ENCODE data around the gene ZC3H4.

DNA sequence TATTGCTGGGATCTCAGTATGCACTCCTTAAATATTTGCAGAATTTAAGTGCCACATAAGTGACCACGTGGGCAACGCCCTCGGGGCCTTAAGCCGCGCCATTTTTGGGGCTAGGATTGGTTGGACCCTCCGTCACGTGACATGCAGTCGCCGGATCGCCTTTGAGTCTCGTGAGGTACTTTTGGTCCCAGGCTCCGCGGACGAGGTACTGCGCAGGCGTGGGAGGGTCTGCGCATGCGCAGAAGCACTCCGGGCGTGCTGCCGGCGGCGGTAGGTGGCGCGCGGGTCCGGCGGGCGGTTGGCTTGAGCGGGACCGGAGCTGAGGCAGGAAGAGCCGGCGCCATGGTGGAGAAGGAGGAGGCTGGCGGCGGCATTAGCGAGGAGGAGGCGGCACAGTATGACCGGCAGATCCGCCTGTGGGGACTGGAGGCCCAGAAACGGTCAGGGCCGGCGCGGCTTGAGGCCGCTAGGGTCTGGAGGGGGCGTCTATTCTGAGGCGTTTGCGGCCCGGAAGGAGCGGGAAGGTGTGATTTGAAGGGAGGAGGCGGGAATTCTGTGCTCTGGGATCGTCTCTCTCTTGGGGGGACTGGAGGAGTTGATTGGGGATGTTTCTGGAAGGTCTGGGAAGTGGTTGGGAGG is 17.1 kb upstream of the ZC3H4 start, which contains the start of gene SAE1:
- peak; percentile 32 for TF ChIP-seq CTCF (IDR thresholded peaks at IDR 0.05; ENCODE audit: low read depth, low read length, missing input control)
- TF ChIP-seq, protein P1, sequence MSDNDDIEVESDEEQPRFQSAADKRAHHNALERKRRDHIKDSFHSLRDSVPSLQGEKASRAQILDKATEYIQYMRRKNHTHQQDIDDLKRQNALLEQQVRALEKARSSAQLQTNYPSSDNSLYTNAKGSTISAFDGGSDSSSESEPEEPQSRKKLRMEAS (IDR thresholded peaks at IDR 0.05), result peak; percentile 83
- TF ChIP-seq TAF1 (conservative IDR thresholded peaks at IDR 0.05), result no peak
- peak; percentile 24 to 29 for TF ChIP-seq RXRA (IDR thresholded peaks at IDR 0.05)
- TF ChIP-seq RAD21 (IDR thresholded peaks at IDR 0.05), result peak; percentile 50 to 64
- no peak for TF ChIP-seq EGR1 (IDR thresholded peaks at IDR 0.05; ENCODE audit: low read depth in 2 of 2)
- TF ChIP-seq HNF4A (conservative IDR thresholded peaks at IDR 0.05), result peak; percentile 14 to 31
- peak; percentile 45 for TF ChIP-seq REST (IDR thresholded peaks at IDR 0.05)
- no peak for TF ChIP-seq ZBTB33 (IDR thresholded peaks at IDR 0.05)
- no peak for TF ChIP-seq ATF3 (IDR thresholded peaks at IDR 0.05)
- TF ChIP-seq SP1 (IDR thresholded peaks at IDR 0.05), result peak; percentile 47
- TF ChIP-seq FOXA1 (IDR thresholded peaks at IDR 0.05), result no peak

Data from liver (tissue), 3 donors.